Panc1 (cell line): ENCODE measurements around the gene TCF25.

Experiments
- POLR2AphosphoS5 ChIP-seq: IDR thresholded peaks from 2 replicates; pipeline ENCODE4 v1.6.1; 2012; ENCODE audit warnings: mild to moderate bottlenecking, low read depth, low read length, moderate library complexity
- SIN3A ChIP-seq: IDR thresholded peaks from 2 replicates; pipeline ENCODE4 v1.6.1; 2012; ENCODE audit warnings: low read depth, mild to moderate bottlenecking, low read length, moderate library complexity, borderline replicate concordance; ENCODE audit not compliant: insufficient read depth
- TCF7L2 ChIP-seq: IDR thresholded peaks from 2 replicates; pipeline ENCODE4 v1.6.1; 2011; ENCODE audit warnings: mild to moderate bottlenecking, low read depth, low read length, inconsistent platforms
- TF ChIP-seq, protein P1 (sequence below): fragments of 450-650 bp; IDR thresholded peaks from 2 replicates; pipeline ENCODE4 v1.5.1; 2017; ENCODE audit warnings: mild to moderate bottlenecking

DNA sequence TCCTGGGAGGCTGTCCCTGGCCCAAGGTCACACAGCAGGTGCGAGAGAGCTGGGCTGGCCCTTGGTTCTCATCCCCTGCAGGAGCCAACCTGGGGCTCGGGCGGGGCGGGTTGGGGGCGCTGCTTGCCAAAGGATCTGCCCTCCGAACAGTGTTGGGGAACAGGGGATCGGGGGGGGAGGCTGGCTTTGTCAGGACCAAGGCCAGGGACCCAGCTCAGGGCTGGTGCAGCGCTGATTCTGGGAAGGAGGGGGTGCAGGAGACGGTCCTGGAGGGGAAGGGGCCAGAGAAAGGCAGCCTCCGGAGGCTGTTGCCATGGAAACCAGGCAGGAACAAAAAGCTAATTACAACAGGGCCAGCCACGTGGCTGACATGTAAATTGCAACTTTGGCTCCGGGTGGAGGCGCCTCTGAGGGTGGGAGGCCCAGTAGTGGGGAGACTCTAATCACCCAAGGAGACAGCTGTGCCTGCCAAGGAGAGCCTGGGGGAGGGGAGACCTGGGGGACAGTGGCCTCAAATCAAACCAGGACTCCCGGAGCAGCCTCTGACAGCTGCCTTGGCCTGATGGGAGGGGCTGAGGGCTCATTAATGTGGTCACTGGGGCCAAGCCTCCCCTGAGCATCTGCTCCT is 51.0 kb downstream of the TCF25 start:
- TF ChIP-seq POLR2AphosphoS5 (no peak), SIN3A (0 out of 2 replicates have a peak, but pooled peaks have one; percentile 60), TCF7L2 (no peak)
- TF ChIP-seq, protein P1, sequence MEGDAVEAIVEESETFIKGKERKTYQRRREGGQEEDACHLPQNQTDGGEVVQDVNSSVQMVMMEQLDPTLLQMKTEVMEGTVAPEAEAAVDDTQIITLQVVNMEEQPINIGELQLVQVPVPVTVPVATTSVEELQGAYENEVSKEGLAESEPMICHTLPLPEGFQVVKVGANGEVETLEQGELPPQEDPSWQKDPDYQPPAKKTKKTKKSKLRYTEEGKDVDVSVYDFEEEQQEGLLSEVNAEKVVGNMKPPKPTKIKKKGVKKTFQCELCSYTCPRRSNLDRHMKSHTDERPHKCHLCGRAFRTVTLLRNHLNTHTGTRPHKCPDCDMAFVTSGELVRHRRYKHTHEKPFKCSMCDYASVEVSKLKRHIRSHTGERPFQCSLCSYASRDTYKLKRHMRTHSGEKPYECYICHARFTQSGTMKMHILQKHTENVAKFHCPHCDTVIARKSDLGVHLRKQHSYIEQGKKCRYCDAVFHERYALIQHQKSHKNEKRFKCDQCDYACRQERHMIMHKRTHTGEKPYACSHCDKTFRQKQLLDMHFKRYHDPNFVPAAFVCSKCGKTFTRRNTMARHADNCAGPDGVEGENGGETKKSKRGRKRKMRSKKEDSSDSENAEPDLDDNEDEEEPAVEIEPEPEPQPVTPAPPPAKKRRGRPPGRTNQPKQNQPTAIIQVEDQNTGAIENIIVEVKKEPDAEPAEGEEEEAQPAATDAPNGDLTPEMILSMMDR, result no peak
